ENCODE results near the gene NFIX.

NFIX gene

DNA sequence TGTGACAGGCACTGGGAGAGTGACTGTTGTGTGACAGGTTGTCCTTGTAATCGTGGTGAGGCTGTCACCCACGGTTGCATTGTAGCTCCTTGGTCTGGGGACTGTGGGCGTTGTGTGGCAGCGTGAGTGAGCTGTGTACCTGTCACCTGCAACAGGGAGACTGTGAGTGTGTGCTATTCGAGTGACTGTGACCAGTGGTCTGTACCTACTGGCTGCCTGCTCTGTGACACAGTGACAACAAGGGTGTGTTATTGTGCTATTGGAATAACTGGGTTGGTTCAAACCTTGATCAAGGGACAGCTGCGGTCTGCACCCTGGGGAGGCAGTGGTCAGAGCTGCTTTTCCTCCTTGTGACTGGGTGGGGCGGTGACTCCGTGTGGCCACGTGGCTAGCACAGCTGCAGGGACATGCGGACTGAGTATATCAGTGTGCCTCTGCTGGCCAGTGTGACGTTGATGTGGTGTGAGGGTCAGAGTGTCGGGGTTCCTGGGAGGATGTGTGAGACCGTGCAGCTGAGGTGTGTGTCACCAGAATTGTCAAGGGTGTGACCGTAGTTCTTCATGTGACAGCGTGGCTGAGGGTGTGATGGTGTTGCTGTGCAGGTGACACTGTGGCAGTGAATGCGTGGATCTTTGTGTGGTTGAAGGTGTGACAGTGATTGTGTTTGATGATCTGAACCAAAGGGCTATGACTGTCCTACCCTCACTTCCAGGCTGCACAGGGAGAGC lies 10.1 kb upstream of the NFIX start:
- DNase-seq (ENCODE audit: low read depth, low spot score): no peak
- no peak overlapping the region for H3K27ac ChIP-seq

DNA sequence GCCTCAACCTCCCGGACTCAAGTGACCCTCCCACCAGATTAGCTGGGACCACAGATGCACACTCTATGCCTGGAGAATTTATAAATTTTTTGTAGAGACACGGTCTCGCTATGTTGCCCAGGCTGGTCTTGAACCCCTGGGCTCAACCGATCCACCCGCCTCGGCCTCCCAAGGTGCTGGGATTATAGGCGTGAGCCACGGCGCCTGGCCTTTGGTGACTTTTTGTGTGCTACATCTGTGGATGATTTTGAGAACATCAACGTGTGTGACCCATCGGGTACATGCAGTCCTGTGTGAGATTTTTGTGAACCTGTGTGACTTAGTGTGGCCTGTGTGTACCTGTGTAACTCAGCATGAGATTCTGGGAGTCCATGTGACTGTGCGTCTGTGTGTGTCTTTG lies 8.5 kb upstream of the NFIX start:
- no peak for DNase-seq (ENCODE audit: low read depth, low spot score)
- H3K27ac ChIP-seq: no peak overlapping the region

DNA sequence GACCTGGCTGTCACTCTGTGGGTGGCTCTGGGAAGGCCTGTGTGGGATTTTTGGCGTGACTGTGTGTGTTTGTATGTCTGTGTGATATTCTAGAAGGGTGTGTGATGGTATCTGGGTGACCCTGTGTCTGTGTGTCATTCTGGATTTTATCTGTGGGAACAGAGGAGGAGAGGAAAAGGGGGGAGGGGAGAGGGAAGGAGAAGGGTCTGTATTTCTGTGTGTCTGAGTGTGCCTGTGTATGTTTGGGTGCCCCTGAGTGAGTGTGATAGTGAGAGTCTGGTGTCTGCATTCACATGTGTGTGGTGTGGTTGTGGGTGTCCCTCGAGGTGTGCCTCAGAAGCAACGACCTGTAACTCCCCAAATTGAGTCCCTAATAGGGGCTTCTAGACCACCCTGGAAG lies 8.1 kb upstream of the NFIX start:
- DNase-seq (ENCODE audit: low read depth, low spot score): no peak
- no peak overlapping the region for H3K27ac ChIP-seq

DNA sequence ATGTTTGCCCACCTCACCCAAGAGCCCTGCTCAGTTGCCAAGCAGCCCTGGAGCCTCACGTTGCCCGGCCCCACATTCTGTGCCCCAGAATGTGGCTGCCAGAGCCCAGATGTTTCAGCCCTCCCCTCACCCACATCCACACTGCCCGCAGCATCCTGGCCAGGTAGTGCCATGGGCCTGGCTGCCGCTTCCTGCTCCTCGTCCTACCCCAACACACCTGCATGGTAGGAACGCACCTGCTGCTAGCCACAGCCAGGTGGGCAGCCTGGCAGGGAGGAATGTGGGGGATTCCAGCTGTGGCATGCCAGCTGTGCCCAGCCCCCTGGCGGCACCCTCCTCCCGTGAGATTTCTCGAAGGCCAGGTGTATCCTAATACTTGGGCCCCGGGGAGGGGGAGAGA lies 7.5 kb upstream of the NFIX start:
- no peak overlapping the region for H3K27ac ChIP-seq
- no peak for DNase-seq (ENCODE audit: low read depth, low spot score)

DNA sequence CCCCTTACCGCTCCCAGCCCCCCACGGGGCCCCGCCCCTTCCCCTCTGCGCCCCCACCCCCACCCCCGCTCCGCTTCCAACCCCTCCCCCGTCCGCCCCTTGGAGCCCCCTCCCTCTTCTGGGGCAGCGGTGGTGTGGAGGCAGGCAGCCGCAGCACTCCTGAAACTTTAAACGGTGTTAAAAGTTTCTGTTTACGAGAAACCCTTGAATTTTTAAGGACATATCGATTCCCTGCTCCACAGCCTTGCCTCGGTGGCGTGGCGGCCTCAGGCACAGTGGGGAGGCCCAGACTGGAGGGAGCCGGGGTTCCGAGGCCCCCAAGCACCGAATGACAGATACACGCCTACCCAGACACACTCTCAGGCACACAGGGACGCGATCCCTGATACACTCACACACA lies 4.8 kb upstream of the NFIX start:
- no peak overlapping the region for H3K27ac ChIP-seq
- no peak for DNase-seq (ENCODE audit: low read depth, low spot score)

DNA sequence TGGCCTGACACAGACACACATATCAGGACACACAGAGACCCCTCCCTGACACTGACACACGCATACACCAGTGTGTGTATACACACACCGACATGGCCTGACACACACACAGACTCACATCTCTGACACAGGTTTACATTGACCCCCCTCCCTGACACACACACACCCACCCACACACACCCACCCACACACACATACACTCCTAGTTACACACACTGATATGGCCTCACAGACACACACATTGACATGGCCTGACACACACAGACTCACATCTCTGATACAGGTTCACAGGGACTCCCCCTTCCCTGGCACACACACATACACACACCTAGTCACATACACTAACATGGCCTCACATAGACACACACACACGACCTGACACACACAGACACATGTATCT lies 4.4 kb upstream of the NFIX start:
- no peak overlapping the region for H3K27ac ChIP-seq
- DNase-seq (ENCODE audit: low read depth, low spot score): no peak

DNA sequence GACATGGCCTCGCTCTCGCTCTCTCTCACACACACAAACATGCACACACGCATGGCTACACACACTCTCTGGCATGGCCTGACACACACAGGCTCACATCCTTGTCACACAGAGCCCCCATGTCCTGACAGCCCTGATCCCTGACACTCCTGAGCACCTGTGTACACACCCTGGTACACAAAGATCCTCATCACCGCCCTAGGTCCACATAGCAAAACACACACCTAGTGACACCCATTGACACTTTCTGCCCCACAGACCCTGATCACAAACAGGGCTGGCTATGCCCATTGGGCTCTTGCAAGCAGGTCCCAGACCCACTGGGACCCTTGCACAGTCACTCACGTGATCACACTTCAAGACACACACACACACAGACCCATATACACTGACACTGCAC lies 4.0 kb upstream of the NFIX start:
- H3K27ac ChIP-seq: no peak overlapping the region
- no peak for DNase-seq (ENCODE audit: low read depth, low spot score)

GRCh38 chr19:12992729-12993128 lies 2.5 kb upstream of the NFIX start:
- no peak for DNase-seq (ENCODE audit: low read depth, low spot score)
- no peak overlapping the region for H3K27ac ChIP-seq

DNA sequence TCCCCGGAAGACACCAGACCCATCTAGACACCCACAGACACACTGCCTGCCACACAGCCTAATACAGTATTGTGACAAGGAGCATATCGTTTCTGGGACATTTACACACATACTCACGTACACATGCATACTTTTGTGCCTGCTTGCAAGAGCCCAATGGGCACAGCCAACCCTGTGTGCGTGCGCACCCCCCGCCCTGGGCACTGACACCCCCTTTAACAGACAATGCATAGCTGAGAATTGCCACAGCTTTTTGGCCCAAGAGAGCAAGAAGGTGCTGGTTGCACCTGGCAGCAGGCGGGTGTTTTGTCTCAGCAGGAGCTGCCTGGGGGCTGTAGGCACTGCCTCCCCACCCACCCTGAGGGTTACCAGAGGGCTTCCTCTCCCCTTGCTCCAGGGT lies 1.7 kb upstream of the NFIX start:
- no peak overlapping the region for H3K27ac ChIP-seq
- no peak for DNase-seq (ENCODE audit: low read depth, low spot score)

GRCh38 chr19:12995596-12996405 lies 526 bp downstream of the NFIX start:
- H3K27ac ChIP-seq: peak overlapping the region; percentile 39
- DNase-seq (ENCODE audit: low read depth, low spot score): no peak

DNA sequence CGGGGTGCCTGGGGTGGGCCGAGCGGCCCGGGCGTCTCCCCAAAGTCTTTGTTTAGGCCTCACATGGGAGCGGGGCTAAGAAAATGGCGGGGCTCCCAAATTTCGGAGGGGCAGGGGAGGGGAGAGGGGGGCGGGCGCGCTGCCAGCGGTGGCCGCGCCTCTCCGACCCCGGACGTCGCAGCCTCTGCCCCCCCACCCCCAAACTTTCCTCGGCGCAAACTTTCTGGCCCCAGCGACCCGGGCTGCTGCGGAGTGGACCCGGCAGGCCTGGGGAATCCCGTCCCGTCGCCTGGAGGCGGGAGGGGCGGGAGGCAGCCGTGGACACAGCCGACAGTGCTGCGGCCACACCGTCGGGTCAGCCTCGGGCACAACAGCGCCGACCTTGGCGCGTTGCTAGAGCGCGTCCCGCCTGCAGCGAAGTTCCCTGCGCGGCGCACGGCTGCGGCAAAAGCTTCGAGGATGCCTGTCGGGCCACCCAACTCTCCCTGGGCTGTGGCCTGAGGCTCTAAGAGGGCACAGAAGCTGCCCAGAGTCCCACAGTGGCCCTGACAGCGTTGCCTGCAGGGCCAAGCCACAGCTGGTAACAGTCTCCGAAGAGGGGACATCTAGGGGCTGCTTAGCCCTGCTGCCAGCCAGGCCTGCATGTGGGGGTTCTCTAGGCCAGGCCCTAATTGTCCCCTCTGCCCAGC lies 1.3 kb downstream of the NFIX start:
- DNase-seq (ENCODE audit: low read depth, low spot score): no peak
- H3K27ac ChIP-seq: peak overlapping the region; percentile 39

DNA sequence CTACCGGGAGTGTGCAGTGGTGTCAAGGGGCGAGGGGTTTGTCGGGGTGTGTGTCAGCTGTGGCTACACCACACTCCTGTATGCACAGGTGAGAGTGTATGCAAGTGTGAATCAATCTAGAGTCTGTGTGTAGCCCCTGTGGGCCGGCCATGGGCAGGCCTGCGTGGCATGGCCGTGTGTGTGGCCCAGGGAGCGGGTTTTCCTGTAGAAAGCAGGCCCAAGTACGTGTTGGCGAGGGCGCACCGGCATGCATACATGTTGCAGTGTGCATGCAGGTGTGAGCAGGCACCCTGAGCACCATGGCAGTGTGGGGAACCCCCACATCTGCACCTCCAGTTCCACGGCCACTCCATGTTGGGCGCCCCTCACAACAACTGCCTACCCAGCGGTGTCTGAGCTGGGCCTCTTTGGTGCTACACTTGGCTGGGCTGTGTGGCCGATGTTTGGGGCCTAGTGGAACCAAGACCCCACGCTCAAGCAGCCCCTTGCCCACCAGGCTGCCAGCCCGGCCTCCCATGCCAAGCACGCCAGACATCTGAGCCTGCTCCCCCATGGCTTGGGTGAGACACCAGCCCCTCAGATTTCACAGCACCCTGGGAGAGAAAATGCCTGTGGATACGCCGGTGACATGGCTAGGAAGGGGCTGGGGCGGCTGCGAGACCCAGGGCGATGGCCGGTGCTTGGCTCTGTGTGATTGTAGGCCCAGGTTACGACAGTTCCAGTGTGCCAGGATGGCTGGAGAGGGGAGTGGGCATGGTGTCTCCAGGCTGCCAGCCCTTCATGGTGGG lies 2.1 kb downstream of the NFIX start:
- H3K27ac ChIP-seq: peak overlapping the region; percentile 39
- no peak for DNase-seq (ENCODE audit: low read depth, low spot score)

DNA sequence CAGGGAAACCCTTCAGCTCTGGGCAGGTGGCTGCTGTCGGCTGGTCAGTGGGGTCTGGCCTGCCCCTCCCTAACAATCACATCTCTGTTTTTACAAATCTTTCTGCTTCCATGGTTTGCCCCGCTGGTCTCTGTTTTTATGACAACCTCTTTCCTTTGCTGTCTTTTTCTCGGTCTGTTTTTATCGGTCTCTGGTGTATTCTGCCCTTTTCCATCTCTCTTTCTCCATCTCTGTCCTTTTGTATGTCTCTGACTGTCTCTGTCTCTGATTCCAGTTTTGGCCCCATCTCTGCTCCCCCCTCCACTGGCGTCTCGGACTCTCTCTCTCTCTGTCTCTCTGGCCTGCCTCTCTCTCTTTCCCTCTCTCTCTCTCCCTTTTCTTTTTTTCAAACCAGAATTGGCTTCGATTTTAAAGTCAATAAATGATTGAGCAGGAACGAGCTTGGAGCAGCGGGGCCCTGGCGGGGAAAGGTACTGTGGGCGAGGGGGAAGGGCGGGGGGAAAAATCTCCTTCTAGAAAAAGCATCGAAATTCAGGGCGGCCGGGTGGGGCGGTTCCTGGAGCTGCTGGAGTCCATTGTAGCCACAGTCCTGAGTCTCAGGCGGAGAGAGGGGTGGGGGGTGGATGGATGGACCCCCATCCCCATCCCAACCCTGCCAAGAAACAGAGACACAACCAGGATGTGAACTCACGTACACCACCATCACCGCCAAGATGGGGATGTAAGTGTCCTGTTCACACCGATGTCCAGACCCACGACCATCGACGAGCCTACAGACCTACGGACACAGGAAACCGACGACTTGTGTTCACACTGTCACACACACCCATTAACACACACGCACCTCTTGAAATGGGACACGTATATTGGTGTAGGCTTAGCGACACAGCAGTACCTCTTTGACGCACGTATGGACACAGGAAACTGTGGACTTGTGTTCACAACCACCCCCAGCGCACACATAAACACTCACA lies 3.0 kb downstream of the NFIX start:
- no peak for DNase-seq (ENCODE audit: low read depth, low spot score)
- peak overlapping the region; percentile 39 for H3K27ac ChIP-seq

DNA sequence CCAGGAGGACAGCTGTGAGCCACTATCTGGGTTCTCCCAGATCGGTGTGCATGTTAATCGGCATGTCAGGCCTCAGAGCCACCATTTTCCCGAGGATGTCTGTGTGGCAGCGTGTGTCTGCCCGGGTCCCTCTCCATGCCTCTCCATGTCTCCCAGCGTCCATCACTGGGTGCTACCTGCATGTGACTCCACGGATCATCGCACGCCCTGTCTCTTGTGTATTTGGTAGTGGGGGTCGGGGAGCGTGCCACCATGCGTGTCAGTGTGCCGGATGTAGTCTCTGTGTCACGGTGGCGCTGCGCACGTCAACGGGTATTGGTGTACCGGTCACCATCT lies 5.9 kb downstream of the NFIX start:
- no peak overlapping the region for H3K27ac ChIP-seq
- DNase-seq (ENCODE audit: low read depth, low spot score): no peak

GRCh38 chr19:13001502-13002165 lies 6.4 kb downstream of the NFIX start:
- no peak overlapping the region for H3K27ac ChIP-seq
- DNase-seq (ENCODE audit: low read depth, low spot score): no peak

GRCh38 chr19:13002166-13002898 lies 7.1 kb downstream of the NFIX start:
- no peak overlapping the region for H3K27ac ChIP-seq
- no peak for DNase-seq (ENCODE audit: low read depth, low spot score)

DNA sequence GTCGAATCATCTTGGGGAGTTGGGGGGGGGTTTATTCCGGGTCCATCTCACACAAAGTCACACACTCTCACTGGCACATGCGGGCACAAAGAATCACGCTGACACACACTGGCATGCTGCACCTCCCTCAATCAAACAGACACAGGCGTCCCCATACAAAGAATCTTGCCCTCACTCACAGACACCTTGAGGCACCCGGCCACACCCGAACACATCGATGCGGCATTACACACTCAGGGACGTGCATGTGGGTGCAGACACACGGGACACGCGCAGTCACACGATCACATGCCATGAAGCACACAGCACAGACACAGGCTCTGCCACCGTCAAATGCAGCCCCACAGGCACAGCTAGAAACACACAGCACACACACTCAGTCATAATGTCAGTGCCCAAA lies 7.8 kb downstream of the NFIX start:
- DNase-seq (ENCODE audit: low read depth, low spot score): no peak
- no peak overlapping the region for H3K27ac ChIP-seq

DNA sequence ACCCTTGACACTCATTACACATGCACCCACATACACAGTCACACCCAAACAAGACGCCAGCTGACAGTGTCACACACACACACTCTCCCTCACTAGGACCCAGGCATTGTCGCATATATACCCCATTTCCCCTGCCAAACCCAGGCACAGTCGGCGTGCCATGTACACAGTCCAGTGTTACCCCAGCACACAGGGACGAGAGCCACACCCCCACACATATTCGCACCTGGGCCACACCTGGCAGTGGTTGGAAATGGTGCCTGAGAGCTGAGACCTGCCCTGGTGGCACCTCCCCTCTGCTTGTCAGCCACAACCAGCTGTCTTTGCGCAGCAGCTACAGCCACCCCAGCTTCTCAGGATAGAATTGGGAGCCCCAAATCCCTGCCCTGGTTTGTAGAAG lies 9.0 kb downstream of the NFIX start:
- H3K27ac ChIP-seq: no peak overlapping the region
- no peak for DNase-seq (ENCODE audit: low read depth, low spot score)
